Smooth muscle cell (in vitro differentiated cells): ENCODE measurements around the gene SLC12A8. TPM values are rescaled to one million over a fixed set of nuclear protein-coding genes. Genes with fewer than 3 reads are reported as not detected.

ENCODE experiments used
- DNase-seq: peaks from one replicate; lab custom pipeline; 2025; ENCODE audit not compliant: unreplicated experiment; lab: John Stamatoyannopoulos, UW
- H2AFZ ChIP-seq: fragments of 200-600 bp; sonication (generic); 2 replicates; pipeline ENCODE4 v1.6.0; 2016; ENCODE audit warnings: antibody characterized with exemption, low read depth, mild to moderate bottlenecking
- H3F3A ChIP-seq: fragments of 200-600 bp; sonication (generic); 2 replicates; pipeline ENCODE4 v1.6.0; 2017; ENCODE audit warnings: antibody characterized with exemption, low read depth
- H3K27ac ChIP-seq: fragments of 200-600 bp; sonication (generic); 2 replicates; pipeline ENCODE4 v1.5.1; 2016; ENCODE audit warnings: low read depth, mild to moderate bottlenecking
- H3K27me3 ChIP-seq: fragments of 200-600 bp; sonication (generic); 2 replicates; pipeline ENCODE4 v1.6.1; 2016; ENCODE audit warnings: low read depth, mild to moderate bottlenecking
- H3K36me3 ChIP-seq: fragments of 200-600 bp; sonication (generic); 2 replicates; pipeline ENCODE4 v1.5.1; 2016; ENCODE audit warnings: low read depth
- H3K4me1 ChIP-seq: fragments of 200-600 bp; sonication (generic); 2 replicates; pipeline ENCODE4 v1.5.1; 2016; ENCODE audit warnings: low read depth
- H3K4me2 ChIP-seq: fragments of 200-600 bp; sonication (generic); 2 replicates; pipeline ENCODE4 v1.6.0; 2016; ENCODE audit warnings: mild to moderate bottlenecking
- H3K4me3 ChIP-seq: fragments of 200-600 bp; sonication (generic); 2 replicates; pipeline ENCODE4 v1.5.1; 2016; ENCODE audit warnings: mild to moderate bottlenecking
- H3K79me2 ChIP-seq: fragments of 200-600 bp; sonication (generic); 2 replicates; pipeline ENCODE4 v1.6.0; 2016; ENCODE audit warnings: low read depth, mild to moderate bottlenecking
- H3K9ac ChIP-seq: fragments of 200-600 bp; sonication (generic); 2 replicates; pipeline ENCODE4 v1.6.0; 2016; ENCODE audit warnings: low read depth
- H3K9me3 ChIP-seq: fragments of 200-600 bp; sonication (generic); replicated peaks from 2 replicates; pipeline ENCODE4 v1.5.1; 2016; ENCODE audit warnings: low read depth
- H4K20me1 ChIP-seq: fragments of 200-600 bp; sonication (generic); 2 replicates; pipeline ENCODE4 v1.6.0; 2016; ENCODE audit warnings: low read depth
- CTCF ChIP-seq: fragments of 200-600 bp; sonication (generic); IDR thresholded peaks from 2 replicates; pipeline ENCODE4 v1.5.1; 2017; ENCODE audit warnings: borderline replicate concordance, mild to moderate bottlenecking, antibody characterized with exemption; ENCODE audit not compliant: insufficient read depth, poor library complexity, severe bottlenecking
- WGBS: methylation state at CpG from one replicate; pipeline ENCODE4 v1.1.7; 2016; ENCODE audit warnings: low lambda C conversion rate; 5-methylcytosine and 5-hydroxymethylcytosine counted together
- polyA plus RNA-seq: library from polyadenylated mRNA; unstranded; fragments of >200 nt; fragmentation: Nextera tagmentation; extraction: Ambion mirVana; gene quantifications from 2 replicates; pipeline ENCODE4 v1.2.1, GENCODE V29; 2016
- total RNA-seq: library from RNA; depleted of rRNA; stranded (reverse); fragments of >200 nt; gene quantifications from 2 replicates; pipeline ENCODE4 v1.2.3, GENCODE V29; 2014

Gene SLC12A8
- total and polyA plus RNA-seq, 2 experiments from 2014 or later = 28.5 to 54.3 TPM

DNA sequence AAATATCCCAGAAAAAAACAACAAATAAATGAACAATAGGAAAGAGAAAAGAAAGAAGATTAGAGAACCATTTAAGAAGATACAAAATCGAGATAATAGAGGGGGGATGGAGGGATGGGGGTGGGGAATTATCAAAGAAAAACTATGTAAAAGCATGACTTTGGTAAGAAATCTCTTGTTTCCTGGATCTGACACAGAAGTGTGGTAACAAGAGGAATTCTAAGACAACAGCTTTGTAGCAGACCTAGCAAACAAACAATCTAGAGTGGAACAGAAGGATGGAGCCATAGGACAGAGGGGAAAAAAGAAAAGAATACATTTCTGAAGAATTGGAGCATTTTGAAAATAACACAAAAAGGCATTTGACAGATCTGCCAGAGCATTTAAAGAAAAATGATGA lies 107.4 kb downstream of the SLC12A8 start:
- H3K27ac ChIP-seq = no peak overlapping the region
- no peak overlapping the region for H3K4me2 ChIP-seq
- H3K4me1 ChIP-seq = peaks cover 14% of the 10 kb centered on the region
- no peaks in the 10 kb centered on the region for H3K9me3 ChIP-seq
- H3K4me3 ChIP-seq = no peak overlapping the region
- H3K79me2 ChIP-seq = peaks cover 30% of the 10 kb centered on the region
- no peaks in the 10 kb centered on the region for H3K27me3 ChIP-seq
- no peak for DNase-seq
- H2AFZ ChIP-seq = no peak overlapping the region
- no peaks in the 10 kb centered on the region for H4K20me1 ChIP-seq
- H3F3A ChIP-seq = peaks cover 7% of the 10 kb centered on the region
- H3K36me3 ChIP-seq = no peaks in the 10 kb centered on the region
- no peak overlapping the region for H3K9ac ChIP-seq
- WGBS = 88% methylated on average over 1 of the region's 1 CpG
- TF ChIP-seq CTCF = no peak

GRCh38 chr3:125104639-125105038 lies 107.9 kb downstream of the SLC12A8 start:
- H3K4me3 ChIP-seq = no peak overlapping the region
- no peak overlapping the region for H3K4me2 ChIP-seq
- no peaks in the 10 kb centered on the region for H3K27me3 ChIP-seq
- no peak overlapping the region for H3K27ac ChIP-seq
- H3K36me3 ChIP-seq = peaks cover 4% of the 10 kb centered on the region
- peaks cover 11% of the 10 kb centered on the region for H3K4me1 ChIP-seq
- no peak for TF ChIP-seq CTCF
- no peak overlapping the region for H3K9ac ChIP-seq
- peaks cover 34% of the 10 kb centered on the region for H3K79me2 ChIP-seq
- H4K20me1 ChIP-seq = no peaks in the 10 kb centered on the region
- DNase-seq = no peak
- no peak overlapping the region for H2AFZ ChIP-seq
- H3K9me3 ChIP-seq = no peaks in the 10 kb centered on the region
- 100% methylated on average over 1 of the region's 1 CpG for WGBS
- H3F3A ChIP-seq = peaks cover 10% of the 10 kb centered on the region

- Histone ChIP-seq H3K9me3 (no peaks in the 10 kb centered on the region), H3F3A (peaks cover 5% of the 10 kb centered on the region), H2AFZ (no peak overlapping the region), H3K4me3 (no peak overlapping the region), H3K27me3 (no peaks in the 10 kb centered on the region), H3K4me2 (no peak overlapping the region), H3K79me2 (peaks cover 37% of the 10 kb centered on the region), H4K20me1 (no peaks in the 10 kb centered on the region), H3K9ac (no peak overlapping the region), H3K36me3 (peaks cover 7% of the 10 kb centered on the region), H3K27ac (no peak overlapping the region), H3K4me1 (peaks cover 9% of the 10 kb centered on the region)
- no peak for TF ChIP-seq CTCF
- no peak for DNase-seq
- whole genome bisulfite sequencing = 86% methylated on average over 1 of the region's 1 CpG
These were observed 109.1 kb downstream of the SLC12A8 start for GRCh38 chr3:125103406-125103805.

- peaks cover 37% of the 10 kb centered on the region for H3K79me2 ChIP-seq
- peaks cover 3% of the 10 kb centered on the region for H3F3A ChIP-seq
- peaks cover 10% of the 10 kb centered on the region for H3K4me1 ChIP-seq
- no peak overlapping the region for H3K9ac ChIP-seq
- no peaks in the 10 kb centered on the region for H3K27me3 ChIP-seq
- no peak overlapping the region for H3K4me3 ChIP-seq
- H3K4me2 ChIP-seq = no peak overlapping the region
- H4K20me1 ChIP-seq = no peaks in the 10 kb centered on the region
- H3K27ac ChIP-seq = no peak overlapping the region
- no peak for DNase-seq
- H2AFZ ChIP-seq = no peak overlapping the region
- no peaks in the 10 kb centered on the region for H3K9me3 ChIP-seq
- H3K36me3 ChIP-seq = peaks cover 7% of the 10 kb centered on the region
- TF ChIP-seq CTCF = no peak
- WGBS = 86% methylated on average over 6 of the region's 6 CpGs
These were observed 110.1 kb downstream of the SLC12A8 start for GRCh38 chr3:125102470-125102869.
